Measurements from ENCODE around the gene PBX3. TPM values are rescaled to one million over a fixed set of nuclear protein-coding genes. Genes with fewer than 3 reads are reported as not detected.

The PBX3 gene
- total and polyA plus RNA-seq, 2 of the 13 experiments (the other 11 are each of a cell fraction or from before 2014, with no cell fraction given) = 6.0 to 11.2 TPM

DNA sequence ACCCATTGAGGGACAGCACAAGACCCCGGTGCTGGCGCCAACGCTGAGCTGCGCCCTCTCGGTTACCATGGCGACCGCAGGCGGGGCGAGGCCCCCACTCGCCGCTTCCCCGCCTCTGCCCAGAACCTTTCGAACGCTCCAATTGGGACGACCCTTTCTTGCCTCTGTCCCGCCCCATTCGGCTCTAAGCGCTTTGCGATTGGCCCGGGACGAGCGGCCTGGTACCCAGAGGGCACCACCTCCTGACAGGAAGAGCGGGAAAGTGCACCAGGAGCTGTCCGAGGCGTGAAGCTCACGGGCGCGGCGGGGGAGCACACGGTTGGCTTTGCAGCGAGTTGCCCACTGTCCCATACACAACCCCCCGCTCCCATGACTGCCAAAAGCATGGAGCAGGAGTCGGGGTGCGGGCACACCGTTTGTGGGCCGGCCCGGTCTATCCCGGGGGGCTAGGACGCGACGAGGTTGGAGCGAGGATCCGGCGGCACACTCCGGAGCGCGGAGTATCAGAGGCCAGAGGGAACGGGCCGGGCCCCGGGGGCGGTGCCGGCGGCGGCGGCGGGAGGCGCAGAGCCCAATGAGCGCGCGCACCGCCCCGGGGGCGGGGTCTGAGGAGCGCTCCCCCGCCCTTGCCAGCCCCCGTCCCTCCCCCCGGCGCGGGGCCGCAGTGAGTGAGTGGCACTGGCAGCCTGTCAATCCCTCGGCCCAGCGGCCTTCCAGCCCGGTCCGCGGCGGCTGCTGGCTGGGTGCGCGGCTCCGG, 978 bp upstream of the PBX3 start (continued):
- no peak for TF ChIP-seq TCF12 (IDR thresholded peaks at IDR 0.05)
- no peak for TF ChIP-seq TCF12 (CRISPR knock-in tag; IDR thresholded peaks at IDR 0.05)
- peak; percentile 82 for TF ChIP-seq ZNF777 (CRISPR knock-in tag; IDR thresholded peaks at IDR 0.05)
- no peak for TF ChIP-seq ZFP62 (CRISPR knock-in tag; IDR thresholded peaks at IDR 0.05)
- TF ChIP-seq TCF7 (IDR thresholded peaks at IDR 0.05; ENCODE audit: low read depth) = no peak
- peak; percentile 98 for TF ChIP-seq ZNF747 (CRISPR knock-in tag; IDR thresholded peaks at IDR 0.05; ENCODE audit: borderline replicate concordance)
- TF ChIP-seq ZBTB3 (CRISPR knock-in tag; IDR thresholded peaks at IDR 0.05; ENCODE audit: borderline replicate concordance, low read depth) = no peak; the same call in 1 of the 2 replicates
- 0 out of 2 replicates have a peak, but pooled peaks have one; percentile 42 for TF ChIP-seq ZNF3 (CRISPR knock-in tag; IDR thresholded peaks at IDR 0.05)
- no peak for TF ChIP-seq ATF7 (IDR thresholded peaks at IDR 0.05)
- peak; percentile 83; the same call in 1 of the 2 replicates for TF ChIP-seq ATF7 (CRISPR knock-in tag; IDR thresholded peaks at IDR 0.05)
- peak; percentile 92; the same call in 1 of the 2 replicates for TF ChIP-seq ZNF33B (CRISPR knock-in tag; IDR thresholded peaks at IDR 0.05)
- TF ChIP-seq, protein P1, sequence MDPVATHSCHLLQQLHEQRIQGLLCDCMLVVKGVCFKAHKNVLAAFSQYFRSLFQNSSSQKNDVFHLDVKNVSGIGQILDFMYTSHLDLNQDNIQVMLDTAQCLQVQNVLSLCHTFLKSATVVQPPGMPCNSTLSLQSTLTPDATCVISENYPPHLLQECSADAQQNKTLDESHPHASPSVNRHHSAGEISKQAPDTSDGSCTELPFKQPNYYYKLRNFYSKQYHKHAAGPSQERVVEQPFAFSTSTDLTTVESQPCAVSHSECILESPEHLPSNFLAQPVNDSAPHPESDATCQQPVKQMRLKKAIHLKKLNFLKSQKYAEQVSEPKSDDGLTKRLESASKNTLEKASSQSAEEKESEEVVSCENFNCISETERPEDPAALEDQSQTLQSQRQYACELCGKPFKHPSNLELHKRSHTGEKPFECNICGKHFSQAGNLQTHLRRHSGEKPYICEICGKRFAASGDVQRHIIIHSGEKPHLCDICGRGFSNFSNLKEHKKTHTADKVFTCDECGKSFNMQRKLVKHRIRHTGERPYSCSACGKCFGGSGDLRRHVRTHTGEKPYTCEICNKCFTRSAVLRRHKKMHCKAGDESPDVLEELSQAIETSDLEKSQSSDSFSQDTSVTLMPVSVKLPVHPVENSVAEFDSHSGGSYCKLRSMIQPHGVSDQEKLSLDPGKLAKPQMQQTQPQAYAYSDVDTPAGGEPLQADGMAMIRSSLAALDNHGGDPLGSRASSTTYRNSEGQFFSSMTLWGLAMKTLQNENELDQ (CRISPR knock-in tag; IDR thresholded peaks at IDR 0.05; ENCODE audit: borderline replicate concordance) = no peak
- TF ChIP-seq, protein P2, sequence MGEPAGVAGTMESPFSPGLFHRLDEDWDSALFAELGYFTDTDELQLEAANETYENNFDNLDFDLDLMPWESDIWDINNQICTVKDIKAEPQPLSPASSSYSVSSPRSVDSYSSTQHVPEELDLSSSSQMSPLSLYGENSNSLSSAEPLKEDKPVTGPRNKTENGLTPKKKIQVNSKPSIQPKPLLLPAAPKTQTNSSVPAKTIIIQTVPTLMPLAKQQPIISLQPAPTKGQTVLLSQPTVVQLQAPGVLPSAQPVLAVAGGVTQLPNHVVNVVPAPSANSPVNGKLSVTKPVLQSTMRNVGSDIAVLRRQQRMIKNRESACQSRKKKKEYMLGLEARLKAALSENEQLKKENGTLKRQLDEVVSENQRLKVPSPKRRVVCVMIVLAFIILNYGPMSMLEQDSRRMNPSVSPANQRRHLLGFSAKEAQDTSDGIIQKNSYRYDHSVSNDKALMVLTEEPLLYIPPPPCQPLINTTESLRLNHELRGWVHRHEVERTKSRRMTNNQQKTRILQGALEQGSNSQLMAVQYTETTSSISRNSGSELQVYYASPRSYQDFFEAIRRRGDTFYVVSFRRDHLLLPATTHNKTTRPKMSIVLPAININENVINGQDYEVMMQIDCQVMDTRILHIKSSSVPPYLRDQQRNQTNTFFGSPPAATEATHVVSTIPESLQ (CRISPR knock-in tag; conservative IDR thresholded peaks at IDR 0.05) = no peak
- TF ChIP-seq, protein P3, sequence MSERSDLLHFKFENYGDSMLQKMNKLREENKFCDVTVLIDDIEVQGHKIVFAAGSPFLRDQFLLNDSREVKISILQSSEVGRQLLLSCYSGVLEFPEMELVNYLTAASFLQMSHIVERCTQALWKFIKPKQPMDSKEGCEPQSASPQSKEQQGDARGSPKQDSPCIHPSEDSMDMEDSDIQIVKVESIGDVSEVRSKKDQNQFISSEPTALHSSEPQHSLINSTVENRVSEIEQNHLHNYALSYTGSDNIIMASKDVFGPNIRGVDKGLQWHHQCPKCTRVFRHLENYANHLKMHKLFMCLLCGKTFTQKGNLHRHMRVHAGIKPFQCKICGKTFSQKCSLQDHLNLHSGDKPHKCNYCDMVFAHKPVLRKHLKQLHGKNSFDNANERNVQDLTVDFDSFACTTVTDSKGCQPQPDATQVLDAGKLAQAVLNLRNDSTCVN (CRISPR knock-in tag; IDR thresholded peaks at IDR 0.05; ENCODE audit: borderline replicate concordance) = peak; percentile 73; the same call in 1 of the 2 replicates
- 0 out of 2 replicates have a peak, but pooled peaks have one; percentile 22 for TF ChIP-seq TBP (CRISPR knock-in tag; IDR thresholded peaks at IDR 0.05)
- TF ChIP-seq KLF12 (CRISPR knock-in tag; IDR thresholded peaks at IDR 0.05; ENCODE audit: borderline replicate concordance) = peak; percentile 92
- no peak for TF ChIP-seq RELA (CRISPR knock-in tag; IDR thresholded peaks at IDR 0.05)
- TF ChIP-seq MIXL1 (CRISPR knock-in tag; IDR thresholded peaks at IDR 0.05) = no peak
- TF ChIP-seq, protein P4, sequence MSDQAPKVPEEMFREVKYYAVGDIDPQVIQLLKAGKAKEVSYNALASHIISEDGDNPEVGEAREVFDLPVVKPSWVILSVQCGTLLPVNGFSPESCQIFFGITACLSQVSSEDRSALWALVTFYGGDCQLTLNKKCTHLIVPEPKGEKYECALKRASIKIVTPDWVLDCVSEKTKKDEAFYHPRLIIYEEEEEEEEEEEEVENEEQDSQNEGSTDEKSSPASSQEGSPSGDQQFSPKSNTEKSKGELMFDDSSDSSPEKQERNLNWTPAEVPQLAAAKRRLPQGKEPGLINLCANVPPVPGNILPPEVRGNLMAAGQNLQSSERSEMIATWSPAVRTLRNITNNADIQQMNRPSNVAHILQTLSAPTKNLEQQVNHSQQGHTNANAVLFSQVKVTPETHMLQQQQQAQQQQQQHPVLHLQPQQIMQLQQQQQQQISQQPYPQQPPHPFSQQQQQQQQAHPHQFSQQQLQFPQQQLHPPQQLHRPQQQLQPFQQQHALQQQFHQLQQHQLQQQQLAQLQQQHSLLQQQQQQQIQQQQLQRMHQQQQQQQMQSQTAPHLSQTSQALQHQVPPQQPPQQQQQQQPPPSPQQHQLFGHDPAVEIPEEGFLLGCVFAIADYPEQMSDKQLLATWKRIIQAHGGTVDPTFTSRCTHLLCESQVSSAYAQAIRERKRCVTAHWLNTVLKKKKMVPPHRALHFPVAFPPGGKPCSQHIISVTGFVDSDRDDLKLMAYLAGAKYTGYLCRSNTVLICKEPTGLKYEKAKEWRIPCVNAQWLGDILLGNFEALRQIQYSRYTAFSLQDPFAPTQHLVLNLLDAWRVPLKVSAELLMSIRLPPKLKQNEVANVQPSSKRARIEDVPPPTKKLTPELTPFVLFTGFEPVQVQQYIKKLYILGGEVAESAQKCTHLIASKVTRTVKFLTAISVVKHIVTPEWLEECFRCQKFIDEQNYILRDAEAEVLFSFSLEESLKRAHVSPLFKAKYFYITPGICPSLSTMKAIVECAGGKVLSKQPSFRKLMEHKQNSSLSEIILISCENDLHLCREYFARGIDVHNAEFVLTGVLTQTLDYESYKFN (CRISPR knock-in tag; conservative IDR thresholded peaks at IDR 0.05) = peak; percentile 50
- TF ChIP-seq BHLHE40 (IDR thresholded peaks at IDR 0.05; ENCODE audit: low read length) = peak; percentile 67

Data from HepG2 (cell line).